NCI-H2196 treated with DMSO at 0.1 percent for 48 hours (cell line): ENCODE data around the gene PDE1A.
"Not testable (repeated sequence)": the region's sequence is repeated elsewhere in the genome, so short reads cannot be mapped to it uniquely, and the experiment has no call there.

Experiments used
- DNase-seq: peaks from one replicate; lab custom pipeline; 2025; ENCODE audit not compliant: unreplicated experiment; lab: John Stamatoyannopoulos, UW

Gene PDE1A

DNA sequence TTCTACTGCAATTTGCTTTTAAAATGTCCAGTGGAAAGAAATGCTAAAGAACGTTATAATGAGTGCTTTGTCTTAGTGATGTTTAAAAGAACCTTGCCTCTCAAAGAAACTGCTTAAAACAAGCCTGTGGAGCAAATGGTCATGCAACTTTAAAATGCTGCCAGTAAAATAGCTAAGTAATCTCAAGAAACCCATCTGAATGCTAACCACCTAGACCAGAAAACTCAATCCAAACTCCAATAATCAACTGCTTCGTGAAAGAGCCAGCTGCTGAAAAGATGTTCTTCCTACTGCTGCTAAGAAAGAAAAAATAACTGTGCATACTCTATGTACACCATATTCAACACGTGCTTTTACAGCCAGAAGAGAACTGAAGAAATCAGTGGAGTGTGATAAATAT lies 145.6 kb downstream of the PDE1A start:
- no peak for DNase-seq

DNA sequence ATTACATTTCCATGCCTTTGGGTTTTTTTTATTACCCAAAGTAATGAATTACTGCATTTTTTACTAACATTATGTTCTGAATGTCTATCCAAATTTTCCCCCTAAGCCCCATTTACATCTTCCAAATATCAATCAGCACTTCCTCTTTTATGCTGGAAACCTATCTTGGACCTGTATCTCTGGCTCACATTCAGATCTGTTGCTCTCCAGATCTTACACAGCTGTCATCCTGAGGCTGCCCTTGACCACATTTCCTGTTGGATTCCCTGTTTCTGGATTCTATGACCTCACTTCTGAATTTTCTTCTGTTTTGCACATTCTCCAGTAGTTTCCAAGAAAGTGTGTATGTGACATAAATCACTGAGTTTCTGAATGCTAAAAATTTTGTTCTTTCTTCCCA lies 146.7 kb downstream of the PDE1A start:
- DNase-seq, result no peak

DNA sequence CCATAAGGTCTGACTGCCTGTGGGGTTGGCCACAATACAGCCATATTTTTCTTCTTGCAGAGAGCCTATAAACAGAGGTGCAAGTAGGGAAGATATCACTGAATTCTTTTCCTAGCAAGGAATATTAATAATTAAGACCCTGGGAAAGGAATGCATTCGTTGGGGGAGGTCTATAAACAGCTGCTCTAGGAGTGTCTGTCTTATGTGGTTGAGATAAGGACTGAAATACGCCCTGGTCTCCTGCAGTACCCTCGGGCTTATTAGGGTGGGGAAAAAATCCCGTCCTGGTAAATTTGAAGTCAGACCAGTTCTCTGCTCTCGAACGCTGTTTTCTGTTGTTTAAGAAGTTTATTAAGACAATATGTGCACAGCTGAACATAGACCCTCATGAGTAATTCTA lies 150.2 kb downstream of the PDE1A start:
- DNase-seq, result not testable (repeated sequence)

DNA sequence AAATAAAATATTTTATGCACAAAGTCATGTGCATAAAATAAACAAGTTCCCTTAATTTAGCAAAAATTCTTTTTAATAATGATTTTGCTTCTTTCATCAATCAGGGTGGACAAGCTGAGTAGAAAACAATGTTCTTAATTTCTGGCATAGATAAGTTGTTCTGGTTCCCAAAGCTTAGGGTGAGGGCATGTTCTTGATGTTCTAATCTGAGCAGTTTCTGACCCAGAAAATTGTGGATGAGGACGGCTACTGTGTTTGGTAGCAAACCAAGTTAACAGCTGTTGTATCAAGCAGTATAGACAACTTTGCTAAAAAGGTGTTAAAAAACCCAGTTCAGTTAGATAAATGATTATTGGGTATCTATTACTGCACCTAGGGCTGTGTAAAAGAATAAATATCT lies 158.9 kb downstream of the PDE1A start:
- no peak for DNase-seq

DNA sequence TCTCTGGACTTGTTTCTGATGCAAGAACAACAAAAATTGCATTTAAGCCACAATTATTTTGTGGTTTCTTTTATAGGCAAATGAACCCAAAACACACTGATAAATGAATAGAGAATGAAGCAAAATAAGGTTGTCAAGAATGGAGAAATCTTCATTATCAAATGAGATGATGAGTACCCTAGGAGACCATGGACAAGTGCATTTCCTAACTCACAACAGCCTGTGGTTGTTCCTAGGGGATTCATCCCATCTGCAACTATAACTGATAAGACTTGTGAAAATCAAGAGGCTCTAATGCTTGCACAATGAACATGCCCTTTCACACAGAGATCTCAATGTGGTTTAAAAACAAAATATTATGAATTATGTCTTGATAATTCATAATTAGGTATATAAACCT lies 159.9 kb downstream of the PDE1A start:
- DNase-seq, result no peak

DNA sequence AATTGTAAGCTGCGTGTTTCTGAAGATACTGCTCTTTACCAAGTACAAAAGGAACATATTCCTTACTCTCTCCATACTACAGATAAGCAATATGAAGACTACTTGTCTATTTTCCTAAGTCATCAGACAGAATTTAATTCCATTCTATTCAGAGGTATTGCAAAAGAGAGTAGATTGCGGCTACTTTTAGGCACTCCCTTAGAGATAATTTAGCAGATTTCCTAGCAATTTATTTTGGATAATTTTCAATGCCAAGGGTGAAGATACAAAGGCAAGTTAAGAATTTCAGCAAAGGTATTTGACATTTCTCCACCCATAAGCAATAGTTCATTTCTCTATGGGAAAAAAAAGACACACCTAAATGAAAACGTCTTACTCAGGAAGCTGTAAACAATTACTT lies 161.1 kb downstream of the PDE1A start:
- no peak for DNase-seq

DNA sequence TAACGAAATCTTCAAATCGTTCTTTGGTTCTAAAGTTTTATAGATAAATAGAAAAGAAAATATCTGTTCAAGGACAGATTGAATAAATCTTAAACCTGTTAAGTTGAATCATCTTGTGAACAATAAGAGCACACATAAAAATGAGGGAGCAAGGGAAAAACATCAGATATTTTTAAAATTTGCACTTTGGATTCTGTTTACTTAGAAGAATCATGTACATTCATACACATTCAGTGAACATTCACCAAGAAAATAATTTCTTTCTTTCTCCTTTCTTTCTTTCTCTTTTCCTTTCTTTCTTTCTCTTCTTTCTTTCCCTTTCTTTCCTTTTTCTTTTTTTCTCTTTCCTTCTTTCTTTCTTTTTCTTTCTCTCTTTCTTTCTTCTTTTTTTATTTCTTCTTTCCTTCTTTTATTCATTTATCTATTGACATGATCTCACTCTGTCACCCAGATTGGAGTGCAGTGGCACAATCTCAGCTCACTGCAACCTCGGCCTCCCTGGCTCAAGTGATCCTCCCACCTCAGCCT lies 164.9 kb downstream of the PDE1A start:
- DNase-seq, result no peak

DNA sequence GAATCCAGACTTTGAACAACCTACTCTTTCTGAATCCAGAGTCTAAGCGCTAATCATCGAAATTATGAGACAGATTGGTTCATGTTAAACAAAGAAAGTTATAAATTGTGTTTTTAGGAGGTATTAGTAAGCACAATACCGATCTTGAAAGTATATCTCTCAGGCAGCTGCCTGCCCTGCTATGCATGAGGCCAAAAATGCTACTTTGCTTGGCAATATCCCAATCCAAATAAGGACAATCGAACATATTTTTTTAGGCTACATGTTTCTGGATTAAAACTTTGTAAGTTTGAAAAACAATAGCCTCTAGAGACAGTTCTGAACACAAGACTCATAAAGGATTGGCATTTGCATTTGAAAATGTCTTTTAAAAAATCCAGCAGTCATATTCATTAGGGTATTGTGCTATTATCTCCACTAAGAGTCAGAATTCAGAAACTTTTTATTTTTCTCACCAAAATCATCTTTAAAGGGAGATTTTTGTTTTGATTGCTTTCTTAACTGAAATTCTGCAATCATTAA lies 167.1 kb downstream of the PDE1A start:
- no peak for DNase-seq

DNA sequence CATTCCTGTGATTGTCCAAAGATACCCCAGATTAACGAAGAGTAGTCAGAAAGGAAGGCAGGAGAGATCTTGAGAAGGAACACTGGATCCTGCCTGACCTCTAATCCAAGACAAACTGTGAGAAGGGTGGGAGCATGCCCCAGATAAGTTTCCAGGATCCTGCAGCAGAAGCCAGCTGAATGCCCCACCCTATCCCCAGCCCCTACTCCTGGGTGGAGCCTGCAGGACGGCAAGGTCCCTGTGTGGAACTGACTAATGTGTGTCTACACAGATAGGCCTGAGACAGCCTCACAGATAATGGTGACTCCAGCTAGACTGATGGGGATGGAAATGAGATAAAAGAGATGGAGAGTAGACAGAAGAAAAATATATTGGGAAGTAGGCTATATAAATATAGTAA lies 174.3 kb downstream of the PDE1A start:
- no peak for DNase-seq

DNA sequence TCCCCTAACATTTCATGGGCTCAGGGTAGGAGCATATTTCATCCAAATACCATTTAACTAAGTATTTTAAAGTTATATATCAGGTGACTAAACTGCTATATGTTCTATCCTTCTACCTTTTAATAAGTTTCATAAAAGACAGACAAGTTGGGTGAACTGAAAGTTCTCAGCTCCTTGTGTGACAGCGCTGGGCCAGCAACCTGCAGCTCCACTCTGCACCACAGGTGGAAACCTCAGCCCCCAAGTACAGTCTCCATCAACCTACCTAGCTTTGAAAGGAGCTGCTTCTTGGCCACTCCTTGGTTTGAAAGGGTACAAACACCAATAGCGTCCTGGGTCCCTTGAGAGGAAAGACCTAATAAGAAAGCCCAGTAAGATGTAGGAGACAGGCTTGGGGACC lies 177.9 kb downstream of the PDE1A start:
- no peak for DNase-seq

DNA sequence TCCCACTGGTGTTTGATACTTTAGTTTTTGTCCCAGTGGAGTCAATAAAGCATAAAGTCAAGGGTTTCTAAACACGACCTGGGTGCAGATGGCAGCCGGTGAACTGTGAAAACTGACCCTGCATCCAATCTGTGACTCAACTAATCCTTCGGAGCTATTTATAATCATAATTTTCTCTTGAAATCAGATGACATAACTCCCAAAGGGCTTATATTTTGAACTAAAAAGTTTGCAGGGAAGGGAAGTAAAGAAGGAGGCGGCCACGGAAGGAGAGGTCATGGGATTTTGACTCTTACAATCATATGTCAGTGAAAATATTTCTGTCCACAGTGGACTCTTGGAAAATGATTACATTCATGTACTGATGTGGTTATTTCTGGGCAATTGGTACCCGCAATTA lies 178.5 kb downstream of the PDE1A start:
- no peak for DNase-seq

DNA sequence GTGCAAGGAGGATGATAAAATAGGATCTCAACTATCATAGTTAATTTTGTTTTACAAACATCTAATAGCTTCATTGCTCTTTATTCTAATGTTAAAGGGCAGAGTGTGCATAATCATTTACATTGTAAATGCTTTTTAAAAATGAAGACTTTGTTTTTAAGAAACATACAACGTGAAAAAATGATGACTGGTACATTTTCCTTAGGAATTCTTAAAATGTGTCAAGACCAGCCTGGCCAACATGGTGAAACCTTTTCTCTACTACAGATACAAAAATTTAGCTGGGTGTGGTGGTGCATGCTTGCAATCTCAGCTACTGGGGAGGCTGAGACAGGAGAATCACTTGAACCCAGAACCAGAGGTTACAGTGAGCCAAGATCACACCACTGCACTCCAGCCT lies 179.0 kb downstream of the PDE1A start:
- no peak for DNase-seq

DNA sequence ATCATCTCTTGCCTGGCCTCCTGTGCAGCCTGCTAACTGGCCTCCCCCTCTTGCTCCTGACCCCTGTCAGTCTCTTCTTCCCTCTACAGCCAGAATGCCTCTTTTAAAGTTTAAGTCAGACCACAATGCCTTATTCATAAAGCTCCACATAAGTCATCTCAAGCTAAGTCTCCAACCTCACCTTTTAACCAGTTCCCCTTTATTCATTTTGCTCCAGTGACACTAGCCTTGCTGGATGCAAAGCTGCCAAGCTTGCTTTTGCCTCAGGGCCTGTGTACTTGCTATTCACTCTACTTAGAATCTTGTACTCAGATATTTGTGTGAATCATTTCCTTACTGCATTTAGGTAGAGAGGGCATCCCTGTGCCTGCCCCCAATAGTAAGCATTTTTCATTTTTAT lies 180.9 kb downstream of the PDE1A start:
- no peak for DNase-seq

DNA sequence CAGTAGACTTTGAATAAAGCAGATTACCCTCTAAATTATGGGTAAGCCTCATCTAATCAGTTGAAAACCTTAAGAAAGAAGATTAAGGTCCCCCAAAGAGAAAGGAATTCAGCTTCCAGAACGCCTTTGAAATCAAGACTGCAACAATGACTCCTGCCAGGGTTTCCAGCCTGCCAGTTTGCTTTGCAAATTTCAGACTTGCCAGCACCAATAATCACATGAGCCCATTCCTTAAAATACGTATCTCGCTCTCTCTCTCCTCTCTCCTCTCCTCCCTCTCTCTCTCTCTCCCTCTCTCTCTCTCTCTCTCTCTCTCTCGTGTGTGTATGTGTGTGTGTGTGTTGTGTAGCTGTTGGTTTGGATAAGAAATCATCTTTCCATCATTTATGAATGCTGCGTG lies 184.2 kb downstream of the PDE1A start:
- DNase-seq, result no peak

DNA sequence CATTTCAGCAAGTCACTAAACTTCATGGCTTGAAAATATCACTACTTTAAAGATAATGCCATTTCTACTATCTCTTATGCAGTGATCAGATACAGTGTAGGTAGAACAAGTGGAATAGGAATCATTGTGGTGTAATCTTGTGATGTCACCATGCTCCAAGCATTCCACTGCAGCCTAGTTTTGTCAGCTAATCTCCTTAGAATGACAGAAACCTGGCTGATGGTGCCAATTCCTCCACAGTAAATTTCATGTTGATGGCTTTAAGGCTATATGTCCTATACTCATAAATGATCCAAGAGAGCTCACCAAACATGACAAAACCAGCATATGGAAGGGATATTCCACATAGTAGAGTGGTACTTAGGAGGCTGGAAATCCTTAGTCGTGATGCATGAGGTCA lies 184.9 kb downstream of the PDE1A start:
- DNase-seq, result no peak

DNA sequence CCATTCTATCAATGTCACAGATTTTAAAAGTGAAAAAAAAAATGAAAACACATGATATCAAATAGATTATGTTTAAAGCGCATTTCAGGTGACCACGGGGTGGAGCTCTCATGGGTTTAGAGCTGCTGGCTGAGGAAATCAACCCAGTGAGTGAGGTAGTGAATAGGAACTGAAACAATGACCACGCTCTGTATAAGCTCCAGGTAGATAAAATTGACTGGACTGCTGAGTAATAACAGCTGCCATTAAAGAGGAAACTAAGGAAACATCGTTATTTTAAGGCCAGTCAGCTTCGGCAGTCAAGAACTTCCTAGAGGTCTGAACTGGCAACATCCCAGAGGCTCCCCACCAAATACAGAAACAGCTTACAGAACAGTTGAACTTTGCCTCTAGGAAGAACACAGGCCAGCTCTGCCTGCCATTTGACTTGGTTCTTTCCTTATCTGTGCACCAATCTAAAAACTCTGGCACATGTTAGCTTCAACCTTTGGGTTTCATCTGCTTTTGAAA lies 185.9 kb downstream of the PDE1A start:
- no peak for DNase-seq

DNA sequence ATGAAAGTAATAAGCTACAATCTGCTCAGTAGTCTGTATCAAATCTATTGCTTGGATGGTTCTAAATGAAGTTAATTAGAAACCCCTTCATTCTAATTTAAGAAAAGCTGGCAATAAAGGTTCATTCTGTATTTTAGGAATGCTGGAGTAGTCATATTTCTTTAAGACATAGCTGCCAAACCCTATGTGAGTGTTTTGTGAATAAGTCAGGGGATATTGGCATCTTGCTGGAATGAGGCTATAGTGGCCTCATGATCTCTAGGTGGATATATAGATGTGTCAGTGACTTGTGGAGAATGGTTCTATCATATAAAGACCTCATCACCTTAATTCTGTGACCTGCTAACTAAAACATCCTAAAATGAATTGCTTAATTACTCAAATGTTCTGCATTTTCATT lies 196.3 kb downstream of the PDE1A start:
- DNase-seq, result no peak

DNA sequence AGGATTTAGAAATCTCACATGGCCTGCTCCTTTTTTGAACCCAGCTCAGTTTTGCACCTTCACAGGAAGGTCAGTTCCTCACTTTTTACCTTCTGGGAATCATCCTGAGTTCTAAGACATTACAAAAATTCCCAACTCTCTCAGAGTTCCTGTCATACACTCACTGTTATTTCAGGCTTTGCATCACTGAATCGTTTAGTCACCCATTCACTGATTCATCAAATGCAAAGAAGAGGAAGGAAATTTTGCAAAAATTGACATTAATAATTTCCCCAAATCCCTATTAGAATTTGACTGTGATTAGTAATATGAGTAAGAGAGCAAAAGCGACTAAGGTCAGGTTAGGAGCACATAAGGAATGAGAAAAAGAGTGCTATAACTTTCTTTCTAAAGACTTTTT lies 197.5 kb downstream of the PDE1A start:
- no peak for DNase-seq

DNA sequence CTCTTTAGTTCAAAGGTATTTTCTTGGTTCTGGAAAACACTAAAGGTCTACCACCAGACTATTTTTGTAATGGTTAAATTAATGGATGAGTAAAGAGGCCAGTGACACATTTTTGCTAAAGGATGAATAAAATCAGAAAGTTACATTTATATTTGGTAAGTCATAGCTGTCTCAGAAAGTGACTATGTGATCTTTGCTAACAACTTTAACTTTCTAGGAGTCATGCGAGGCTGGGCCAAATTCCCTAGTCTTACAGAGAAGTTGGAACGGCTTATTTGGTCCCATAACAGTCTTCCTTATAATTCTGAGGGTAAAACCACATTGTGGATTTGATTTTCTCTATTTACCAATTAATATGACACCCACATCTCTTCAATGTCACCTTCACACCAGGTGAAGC lies 198.1 kb downstream of the PDE1A start:
- no peak for DNase-seq

DNA sequence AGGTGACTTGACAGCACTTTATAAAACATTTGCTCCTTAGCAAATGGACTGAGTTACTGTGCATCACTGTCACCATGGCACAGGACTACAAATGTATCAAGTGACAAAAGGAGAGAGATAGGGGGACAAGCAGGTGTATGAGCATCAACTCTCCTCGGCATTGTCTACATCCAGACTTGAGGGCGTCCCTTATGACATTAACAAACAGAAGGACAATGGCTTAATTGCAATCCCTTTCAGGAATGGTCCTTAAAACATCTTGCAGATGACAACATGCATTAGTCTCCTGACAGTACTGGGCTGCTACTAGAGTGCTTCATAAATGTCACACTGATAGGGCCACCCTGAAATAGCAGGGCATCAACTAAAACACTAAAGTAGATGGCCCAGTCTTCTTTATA lies 198.8 kb downstream of the PDE1A start:
- DNase-seq, result no peak

DNA sequence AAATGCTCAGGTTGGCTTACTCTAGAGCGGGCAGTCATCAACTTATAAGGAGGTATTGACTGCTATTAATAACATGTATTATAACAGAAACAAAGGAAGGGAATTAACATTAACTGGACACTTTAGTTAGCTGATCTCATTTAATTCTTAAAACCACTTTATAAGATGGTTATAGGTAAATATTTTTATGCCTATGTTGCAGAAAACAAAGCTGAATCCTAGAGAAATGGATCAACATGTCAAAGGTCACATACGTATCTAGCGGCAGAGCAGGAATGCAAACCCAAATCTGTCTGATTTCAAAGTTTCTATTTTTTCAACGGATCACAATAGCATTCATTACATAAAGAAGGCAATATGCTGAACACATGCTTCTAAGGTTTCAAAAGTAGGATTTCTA lies 200.0 kb downstream of the PDE1A start:
- DNase-seq, result no peak

DNA sequence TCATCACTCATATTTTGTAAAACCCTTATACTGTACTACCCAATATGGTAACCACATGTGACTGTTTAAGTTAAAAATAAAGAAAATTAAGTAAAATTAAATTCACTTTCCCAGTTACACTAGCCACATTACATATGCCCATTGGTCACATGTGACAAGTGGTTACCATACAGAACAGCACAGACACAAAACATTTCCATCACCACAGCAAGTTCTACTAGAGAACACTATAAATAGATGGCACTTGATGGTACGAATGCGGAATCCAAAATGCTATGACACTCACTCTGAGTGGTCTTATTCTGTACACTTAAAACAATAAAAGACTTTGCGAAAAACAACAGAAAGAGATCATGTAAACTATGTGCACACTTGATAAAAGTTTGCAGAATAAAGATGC lies 202.2 kb downstream of the PDE1A start:
- DNase-seq, result no peak

DNA sequence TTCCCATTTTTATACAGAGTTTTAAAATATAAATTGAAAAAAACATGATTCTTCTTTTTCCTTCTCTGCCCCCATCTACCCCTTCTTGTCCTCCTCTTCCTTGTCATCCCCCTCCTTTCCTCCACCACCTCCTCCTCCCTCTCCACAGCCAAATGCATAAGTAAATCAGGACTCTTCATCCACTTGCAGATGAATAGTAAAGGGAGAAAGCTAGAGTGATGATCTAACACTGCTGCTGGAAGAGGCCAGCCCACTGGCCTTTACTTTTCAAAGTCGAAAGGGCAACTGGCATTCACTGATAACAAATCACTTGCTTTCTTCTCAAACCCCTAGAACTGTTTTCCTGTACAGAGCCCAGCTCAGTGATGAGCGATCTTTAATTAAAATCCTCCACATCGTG lies 205.8 kb downstream of the PDE1A start:
- no peak for DNase-seq

DNA sequence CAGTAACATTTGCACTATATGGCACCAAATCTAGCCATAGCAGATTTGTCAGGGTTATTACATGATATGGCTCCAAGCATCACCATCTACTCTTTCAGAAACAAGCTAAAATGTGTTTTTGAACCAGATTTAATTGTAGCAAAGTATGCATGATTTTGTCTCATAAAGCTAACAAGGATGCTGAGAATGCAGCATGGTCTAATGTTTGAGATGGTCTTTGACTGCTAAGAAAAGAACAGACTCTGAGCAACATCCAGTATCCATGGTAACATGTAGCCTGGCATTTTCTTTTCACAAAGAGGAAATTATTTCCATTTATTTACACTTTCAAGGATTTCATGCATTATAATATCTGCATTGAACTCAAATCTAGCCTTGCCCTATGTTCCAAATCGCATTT lies 206.5 kb downstream of the PDE1A start:
- DNase-seq, result no peak
